ENCODE measurements around the gene SV2B.

Gene SV2B

GRCh38 chr15:91271565-91272153 lies 171.6 kb downstream of the SV2B start:
- DNase-seq (ENCODE audit: low spot score): peak; percentile 72

- no peak for DNase-seq (ENCODE audit: low spot score)
Measured at GRCh38 chr15:91275844-91276243, 175.8 kb downstream of the SV2B start.

- DNase-seq (ENCODE audit: low spot score): no peak
Measured at GRCh38 chr15:91278951-91279350, 178.9 kb downstream of the SV2B start.

GRCh38 chr15:91279486-91279885 lies 179.4 kb downstream of the SV2B start:
- no peak for DNase-seq (ENCODE audit: low spot score)

- no peak for DNase-seq (ENCODE audit: low spot score)
Measured at GRCh38 chr15:91281947-91282346, 181.9 kb downstream of the SV2B start.

GRCh38 chr15:91282486-91282885 lies 182.4 kb downstream of the SV2B start:
- no peak for DNase-seq (ENCODE audit: low spot score)

- DNase-seq (ENCODE audit: low spot score): no peak
Measured at GRCh38 chr15:91283155-91283554, 183.1 kb downstream of the SV2B start.

- no peak for DNase-seq (ENCODE audit: low spot score)
Measured at GRCh38 chr15:91284758-91285466, 184.9 kb downstream of the SV2B start.

- DNase-seq (ENCODE audit: low spot score): no peak
Measured at GRCh38 chr15:91289324-91289723, 189.3 kb downstream of the SV2B start.

GRCh38 chr15:91290553-91290952 lies 190.5 kb downstream of the SV2B start:
- DNase-seq (ENCODE audit: low spot score): no peak

- DNase-seq (ENCODE audit: low spot score): no peak
Measured at GRCh38 chr15:91291673-91292072, 191.6 kb downstream of the SV2B start.

GRCh38 chr15:91294344-91294743 lies 194.3 kb downstream of the SV2B start:
- DNase-seq (ENCODE audit: low spot score): no peak

- no peak for DNase-seq (ENCODE audit: low spot score)
Measured at GRCh38 chr15:91294795-91295194, 194.7 kb downstream of the SV2B start.

GRCh38 chr15:91298101-91298500 lies 198.0 kb downstream of the SV2B start:
- DNase-seq (ENCODE audit: low spot score): no peak

- peak; percentile 83 for DNase-seq (ENCODE audit: low spot score)
Measured at GRCh38 chr15:91302588-91303439, 202.8 kb downstream of the SV2B start.

- DNase-seq (ENCODE audit: low spot score): no peak
Measured at GRCh38 chr15:91304210-91304609, 204.2 kb downstream of the SV2B start.

- no peak for DNase-seq (ENCODE audit: low spot score)
Measured at GRCh38 chr15:91304786-91305185, 204.7 kb downstream of the SV2B start.

- no peak for DNase-seq (ENCODE audit: low spot score)
Measured at GRCh38 chr15:91306144-91306543, 206.1 kb downstream of the SV2B start.

- no peak for DNase-seq (ENCODE audit: low spot score)
Measured at GRCh38 chr15:91307601-91308000, 207.5 kb downstream of the SV2B start.

GRCh38 chr15:91308199-91308598 lies 208.1 kb downstream of the SV2B start:
- DNase-seq (ENCODE audit: low spot score): no peak

GRCh38 chr15:91308855-91309254 lies 208.8 kb downstream of the SV2B start:
- DNase-seq (ENCODE audit: low spot score): no peak

- DNase-seq (ENCODE audit: low spot score): no peak
Measured at GRCh38 chr15:91311986-91312385, 211.9 kb downstream of the SV2B start.

- no peak for DNase-seq (ENCODE audit: low spot score)
Measured at GRCh38 chr15:91316126-91316525, 216.1 kb downstream of the SV2B start.
